ENCODE results near the gene OR13C9.
"Not testable (repeated sequence)": the region's sequence is repeated elsewhere in the genome, so short reads cannot be mapped to it uniquely, and the experiment has no call there.

OR13C9 gene, protein sequence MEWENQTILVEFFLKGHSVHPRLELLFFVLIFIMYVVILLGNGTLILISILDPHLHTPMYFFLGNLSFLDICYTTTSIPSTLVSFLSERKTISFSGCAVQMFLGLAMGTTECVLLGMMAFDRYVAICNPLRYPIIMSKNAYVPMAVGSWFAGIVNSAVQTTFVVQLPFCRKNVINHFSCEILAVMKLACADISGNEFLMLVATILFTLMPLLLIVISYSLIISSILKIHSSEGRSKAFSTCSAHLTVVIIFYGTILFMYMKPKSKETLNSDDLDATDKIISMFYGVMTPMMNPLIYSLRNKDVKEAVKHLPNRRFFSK

DNA sequence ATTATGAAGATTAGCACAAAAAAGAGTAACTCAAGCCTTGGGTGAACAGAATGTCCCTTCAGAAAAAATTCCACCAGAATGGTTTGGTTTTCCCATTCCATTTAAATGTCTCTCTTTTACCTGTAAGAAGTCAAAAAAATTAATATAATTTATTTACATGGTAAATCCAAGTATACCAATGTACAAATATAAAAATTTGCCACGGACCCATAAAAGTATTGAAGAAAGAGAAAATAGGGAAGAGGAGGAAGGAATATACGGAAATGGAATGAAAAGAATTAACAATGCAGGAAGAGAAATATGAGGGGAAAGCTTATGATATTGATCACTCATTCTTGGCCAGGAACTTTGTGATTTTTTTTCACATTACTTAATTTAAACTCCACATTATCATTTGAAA lies at the start of gene OR13C9:
TSS of gene OR13C9 (minus strand) at position 101 of the 400 bp plus-strand sequence. CDS start at position 101, 0 bp downstream.
- Histone ChIP-seq H3K27me3 (ENCODE audit: control insufficient read depth in 2 of 2, insufficient read depth in 2 of 2, low read length in 2 of 2) (no peaks in the 10 kb centered on the region), H3K9ac (ENCODE audit: low read depth in 1 of 2, low read length in 2 of 2) (no peak within 1 kb of the TSS), H3K27ac (ENCODE audit: low read depth in 2 of 2, low read length in 2 of 2) (no peak within 1 kb of the TSS), H3K9me3 (ENCODE audit: control insufficient read depth in 2 of 2, low read length in 2 of 2) (no peaks in the 10 kb centered on the region), H3K4me3 (ENCODE audit: low read length in 2 of 2) (no peak within 1 kb of the TSS), H3K4me1 (ENCODE audit: control insufficient read depth in 2 of 2, insufficient read depth in 2 of 2, low read length in 2 of 2) (no peaks in the 10 kb centered on the region), H3K36me3 (ENCODE audit: control insufficient read depth in 2 of 2, insufficient read depth in 2 of 2, low read length in 2 of 2) (no peaks in the 10 kb centered on the region)

DNA sequence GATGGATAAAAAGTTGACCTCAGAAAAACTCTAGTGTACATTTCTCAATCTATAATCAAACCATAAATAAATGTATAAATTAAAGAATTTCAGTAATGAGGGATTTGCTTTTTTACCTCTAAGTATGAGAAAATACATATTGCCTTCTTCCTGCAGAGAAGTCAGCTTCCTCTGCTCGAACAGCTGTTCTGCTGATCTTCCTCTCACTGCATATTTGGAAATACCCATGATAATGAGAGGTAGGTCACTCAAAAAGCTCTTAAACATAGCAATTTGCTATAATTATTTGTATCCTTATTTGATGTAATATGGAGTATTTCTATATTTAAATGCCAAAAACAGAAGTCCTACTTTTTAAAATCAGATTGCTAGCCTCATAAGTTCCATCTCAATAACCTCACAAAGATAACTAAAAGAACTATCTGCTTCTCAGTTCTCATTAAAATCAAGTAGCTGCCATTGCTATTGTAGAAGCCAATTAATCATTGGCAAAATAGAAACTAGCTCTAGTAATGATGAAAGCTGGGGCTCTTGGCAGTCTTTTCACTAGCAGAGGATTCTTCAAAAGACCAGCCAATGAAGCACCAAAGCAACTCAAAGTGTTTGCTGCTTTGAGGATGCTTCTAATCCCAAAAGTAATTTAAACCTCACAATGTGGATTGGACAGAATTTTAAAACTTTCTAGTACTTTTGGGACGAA lies 40.6 kb upstream of the OR13C9 start:
- no peak overlapping the region for H3K4me3 ChIP-seq (ENCODE audit: low read length in 2 of 2)
- H3K4me1 ChIP-seq (ENCODE audit: control insufficient read depth in 2 of 2, insufficient read depth in 2 of 2, low read length in 2 of 2), result no peaks in the 10 kb centered on the region
- H3K9me3 ChIP-seq (ENCODE audit: control insufficient read depth in 2 of 2, low read length in 2 of 2), result no peaks in the 10 kb centered on the region
- H3K27ac ChIP-seq (ENCODE audit: low read depth in 2 of 2, low read length in 2 of 2), result no peak overlapping the region
- H3K36me3 ChIP-seq (ENCODE audit: control insufficient read depth in 2 of 2, insufficient read depth in 2 of 2, low read length in 2 of 2), result no peaks in the 10 kb centered on the region
- H3K9ac ChIP-seq (ENCODE audit: low read depth in 1 of 2, low read length in 2 of 2), result no peak overlapping the region
- no peaks in the 10 kb centered on the region for H3K27me3 ChIP-seq (ENCODE audit: control insufficient read depth in 2 of 2, insufficient read depth in 2 of 2, low read length in 2 of 2)

DNA sequence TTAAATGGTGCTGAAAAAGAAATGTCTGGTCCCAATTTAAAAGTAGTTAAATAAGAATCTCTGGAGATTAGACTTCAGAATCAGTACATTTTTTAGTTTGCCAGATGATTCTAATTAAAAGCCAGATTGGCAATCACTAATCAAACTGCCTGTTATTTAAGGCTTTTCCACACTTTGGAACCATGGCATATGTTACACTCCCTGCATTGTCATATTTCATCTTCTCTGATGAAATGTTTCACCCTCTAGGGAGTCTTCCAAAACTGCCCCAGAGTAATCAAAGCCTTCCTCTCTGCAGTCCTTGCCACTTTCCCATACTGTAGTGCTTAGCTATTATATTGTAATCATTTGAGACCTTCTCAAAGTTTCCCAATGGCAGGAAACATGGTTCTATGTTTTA lies 17.5 kb upstream of the OR13C9 start:
- no peak overlapping the region for H3K27ac ChIP-seq (ENCODE audit: low read depth in 2 of 2, low read length in 2 of 2)
- peaks cover 0 to 4% of the 10 kb centered on the region in 2 donors for H3K9me3 ChIP-seq (ENCODE audit: control insufficient read depth in 2 of 2, low read length in 2 of 2)
- no peak overlapping the region for H3K4me3 ChIP-seq (ENCODE audit: low read length in 2 of 2)
- no peaks in the 10 kb centered on the region for H3K27me3 ChIP-seq (ENCODE audit: control insufficient read depth in 2 of 2, insufficient read depth in 2 of 2, low read length in 2 of 2)
- no peaks in the 10 kb centered on the region for H3K36me3 ChIP-seq (ENCODE audit: control insufficient read depth in 2 of 2, insufficient read depth in 2 of 2, low read length in 2 of 2)
- no peak overlapping the region for H3K9ac ChIP-seq (ENCODE audit: low read depth in 1 of 2, low read length in 2 of 2)
- H3K4me1 ChIP-seq (ENCODE audit: control insufficient read depth in 2 of 2, insufficient read depth in 2 of 2, low read length in 2 of 2), result no peaks in the 10 kb centered on the region

DNA sequence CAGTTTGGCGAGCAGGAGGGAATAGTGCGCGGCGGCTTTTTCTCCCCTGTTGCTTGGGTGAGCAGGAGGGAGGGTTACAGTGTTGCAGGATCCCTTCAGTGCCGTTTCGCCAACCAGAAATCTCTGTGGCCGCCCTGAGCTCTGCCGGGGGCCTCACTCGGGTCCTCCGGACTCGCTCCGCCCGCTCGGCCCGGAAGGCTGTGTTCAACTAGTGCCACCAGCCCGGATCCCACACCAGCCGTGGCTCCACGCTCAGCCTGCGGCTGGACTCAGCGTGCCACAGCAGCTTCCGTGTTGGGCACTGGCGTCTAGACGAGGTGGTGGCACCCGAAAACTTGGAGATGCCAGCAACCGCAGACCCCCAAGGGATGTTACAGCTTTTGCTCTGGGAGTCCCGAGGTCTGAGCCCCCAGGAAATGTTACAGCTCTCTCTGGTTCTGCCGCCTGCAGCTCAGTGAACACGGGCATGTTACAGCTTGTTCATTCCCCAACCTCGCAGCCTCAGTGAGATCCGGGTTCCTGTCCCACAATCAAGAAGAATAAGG lies 16.0 kb upstream of the OR13C9 start:
- Histone ChIP-seq H3K9me3 (ENCODE audit: control insufficient read depth in 2 of 2, low read length in 2 of 2) (peaks cover 0 to 4% of the 10 kb centered on the region in 2 donors), H3K4me1 (ENCODE audit: control insufficient read depth in 2 of 2, insufficient read depth in 2 of 2, low read length in 2 of 2) (no peaks in the 10 kb centered on the region), H3K4me3 (ENCODE audit: low read length in 2 of 2) (no peak overlapping the region), H3K27ac (ENCODE audit: low read depth in 2 of 2, low read length in 2 of 2) (no peak overlapping the region), H3K9ac (ENCODE audit: low read depth in 1 of 2, low read length in 2 of 2) (no peak overlapping the region), H3K36me3 (ENCODE audit: control insufficient read depth in 2 of 2, insufficient read depth in 2 of 2, low read length in 2 of 2) (no peaks in the 10 kb centered on the region), H3K27me3 (ENCODE audit: control insufficient read depth in 2 of 2, insufficient read depth in 2 of 2, low read length in 2 of 2) (no peaks in the 10 kb centered on the region)

DNA sequence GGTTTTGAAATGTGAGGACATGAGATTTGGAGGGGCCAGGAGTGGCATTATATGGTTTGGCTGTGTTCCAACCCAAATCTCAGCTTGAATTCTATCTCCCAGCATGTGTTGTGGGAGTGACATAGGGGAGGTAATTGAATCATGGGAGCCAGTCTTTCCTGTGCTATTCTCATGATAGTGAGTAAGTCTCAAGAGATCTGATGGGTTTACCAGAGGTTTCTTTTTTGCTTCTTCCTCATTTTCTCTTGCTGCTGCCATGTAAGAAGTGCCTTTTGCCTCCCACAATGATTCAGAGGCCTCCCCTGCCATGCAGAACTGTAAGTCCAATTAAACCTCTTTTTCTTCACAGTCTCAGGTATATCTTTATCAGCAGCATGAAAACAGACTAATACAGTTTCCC lies 8.0 kb upstream of the OR13C9 start:
- H3K4me1 ChIP-seq (ENCODE audit: control insufficient read depth in 2 of 2, insufficient read depth in 2 of 2, low read length in 2 of 2); H3K9ac ChIP-seq (ENCODE audit: low read depth in 1 of 2, low read length in 2 of 2); H3K27me3 ChIP-seq (ENCODE audit: control insufficient read depth in 2 of 2, insufficient read depth in 2 of 2, low read length in 2 of 2); H3K9me3 ChIP-seq (ENCODE audit: control insufficient read depth in 2 of 2, low read length in 2 of 2); H3K36me3 ChIP-seq (ENCODE audit: control insufficient read depth in 2 of 2, insufficient read depth in 2 of 2, low read length in 2 of 2); H3K4me3 ChIP-seq (ENCODE audit: low read length in 2 of 2); H3K27ac ChIP-seq (ENCODE audit: low read depth in 2 of 2, low read length in 2 of 2): not testable (repeated sequence)

DNA sequence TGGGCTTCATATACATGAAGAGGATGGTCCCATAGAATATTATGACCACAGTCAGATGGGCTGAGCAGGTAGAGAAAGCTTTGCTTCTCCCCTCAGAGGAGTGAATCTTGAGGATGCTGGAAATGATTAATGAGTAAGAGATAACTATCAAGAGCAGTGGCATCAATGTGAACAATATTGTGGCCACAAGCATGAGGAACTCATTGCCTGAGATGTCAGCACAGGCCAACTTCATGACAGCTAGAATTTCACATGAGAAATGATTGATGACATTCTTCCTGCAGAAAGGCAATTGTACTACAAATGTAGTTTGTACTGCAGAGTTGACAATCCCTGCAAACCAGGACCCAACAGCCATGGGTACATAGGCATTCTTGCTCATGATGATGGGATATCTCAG lies 586 bp downstream of the OR13C9 start:
- Histone ChIP-seq H3K27ac (ENCODE audit: low read depth in 2 of 2, low read length in 2 of 2) (no peak overlapping the region), H3K9ac (ENCODE audit: low read depth in 1 of 2, low read length in 2 of 2) (no peak overlapping the region), H3K27me3 (ENCODE audit: control insufficient read depth in 2 of 2, insufficient read depth in 2 of 2, low read length in 2 of 2) (no peaks in the 10 kb centered on the region), H3K9me3 (ENCODE audit: control insufficient read depth in 2 of 2, low read length in 2 of 2) (no peaks in the 10 kb centered on the region), H3K4me1 (ENCODE audit: control insufficient read depth in 2 of 2, insufficient read depth in 2 of 2, low read length in 2 of 2) (no peaks in the 10 kb centered on the region), H3K36me3 (ENCODE audit: control insufficient read depth in 2 of 2, insufficient read depth in 2 of 2, low read length in 2 of 2) (no peaks in the 10 kb centered on the region), H3K4me3 (ENCODE audit: low read length in 2 of 2) (no peak overlapping the region)

DNA sequence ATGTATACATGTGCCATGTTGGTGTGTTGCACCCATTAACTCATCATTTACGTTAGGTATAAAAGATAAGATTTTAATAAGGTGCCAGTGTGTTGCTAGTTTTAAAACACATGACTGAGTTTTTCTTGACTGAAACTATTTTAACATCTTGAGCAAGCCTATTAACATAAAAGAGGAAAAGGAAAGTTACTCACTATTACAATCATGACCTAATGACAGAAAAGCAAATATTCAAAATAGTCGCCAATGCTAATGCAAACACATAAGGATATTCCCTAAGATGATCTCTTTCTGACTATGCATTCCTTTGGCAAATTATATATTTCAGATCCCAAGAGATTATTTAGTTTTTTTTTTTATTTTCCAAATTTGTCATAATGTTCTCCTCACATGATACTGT lies 6.8 kb downstream of the OR13C9 start:
- no peaks in the 10 kb centered on the region for H3K4me1 ChIP-seq (ENCODE audit: control insufficient read depth in 2 of 2, insufficient read depth in 2 of 2, low read length in 2 of 2)
- H3K9me3 ChIP-seq (ENCODE audit: control insufficient read depth in 2 of 2, low read length in 2 of 2), result no peaks in the 10 kb centered on the region
- no peak overlapping the region for H3K27ac ChIP-seq (ENCODE audit: low read depth in 2 of 2, low read length in 2 of 2)
- no peak overlapping the region for H3K4me3 ChIP-seq (ENCODE audit: low read length in 2 of 2)
- no peaks in the 10 kb centered on the region for H3K36me3 ChIP-seq (ENCODE audit: control insufficient read depth in 2 of 2, insufficient read depth in 2 of 2, low read length in 2 of 2)
- no peaks in the 10 kb centered on the region for H3K27me3 ChIP-seq (ENCODE audit: control insufficient read depth in 2 of 2, insufficient read depth in 2 of 2, low read length in 2 of 2)
- no peak overlapping the region for H3K9ac ChIP-seq (ENCODE audit: low read depth in 1 of 2, low read length in 2 of 2)

DNA sequence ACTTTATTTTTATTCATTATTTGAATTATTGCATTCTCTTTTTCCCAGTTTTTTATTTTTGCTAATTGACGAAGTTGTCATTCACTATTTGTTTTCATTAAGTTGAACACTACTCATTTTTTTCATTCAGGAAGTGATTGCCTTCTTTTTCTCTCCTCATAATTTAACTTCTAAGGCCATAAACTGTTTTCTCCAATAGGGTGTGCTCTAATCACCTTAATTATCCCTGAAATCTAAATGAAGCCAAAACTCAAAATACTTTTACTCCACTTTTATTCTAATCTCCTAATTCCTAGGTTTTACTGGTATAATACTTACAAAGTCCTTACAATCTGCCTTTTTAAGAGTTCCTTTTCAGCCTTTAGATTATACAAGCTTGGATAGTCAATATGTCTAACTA lies 9.7 kb downstream of the OR13C9 start:
- no peak overlapping the region for H3K9ac ChIP-seq (ENCODE audit: low read depth in 1 of 2, low read length in 2 of 2)
- H3K9me3 ChIP-seq (ENCODE audit: control insufficient read depth in 2 of 2, low read length in 2 of 2), result no peaks in the 10 kb centered on the region
- H3K36me3 ChIP-seq (ENCODE audit: control insufficient read depth in 2 of 2, insufficient read depth in 2 of 2, low read length in 2 of 2), result no peaks in the 10 kb centered on the region
- no peak overlapping the region for H3K4me3 ChIP-seq (ENCODE audit: low read length in 2 of 2)
- no peaks in the 10 kb centered on the region for H3K27me3 ChIP-seq (ENCODE audit: control insufficient read depth in 2 of 2, insufficient read depth in 2 of 2, low read length in 2 of 2)
- no peaks in the 10 kb centered on the region for H3K4me1 ChIP-seq (ENCODE audit: control insufficient read depth in 2 of 2, insufficient read depth in 2 of 2, low read length in 2 of 2)
- no peak overlapping the region for H3K27ac ChIP-seq (ENCODE audit: low read depth in 2 of 2, low read length in 2 of 2)

DNA sequence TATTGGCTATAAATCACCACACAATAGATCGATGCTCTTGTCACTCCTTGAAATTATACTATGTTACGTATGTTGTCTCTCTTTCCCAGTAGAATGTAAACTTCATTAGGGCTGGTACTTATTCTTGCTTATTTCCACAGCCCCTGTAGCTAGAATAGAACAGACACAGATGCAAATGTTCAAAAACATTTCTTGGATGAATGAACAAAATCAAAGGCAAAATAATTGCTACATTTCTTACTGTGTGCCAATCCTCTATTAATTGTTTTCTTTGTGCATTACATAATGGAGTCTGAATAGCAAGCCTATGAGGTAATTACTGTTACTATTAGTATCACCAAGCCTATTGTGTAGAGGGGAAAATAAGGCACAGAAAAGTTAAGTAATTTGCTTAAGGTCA lies 11.9 kb downstream of the OR13C9 start:
- no peaks in the 10 kb centered on the region for H3K36me3 ChIP-seq (ENCODE audit: control insufficient read depth in 2 of 2, insufficient read depth in 2 of 2, low read length in 2 of 2)
- H3K27me3 ChIP-seq (ENCODE audit: control insufficient read depth in 2 of 2, insufficient read depth in 2 of 2, low read length in 2 of 2), result no peaks in the 10 kb centered on the region
- no peaks in the 10 kb centered on the region for H3K4me1 ChIP-seq (ENCODE audit: control insufficient read depth in 2 of 2, insufficient read depth in 2 of 2, low read length in 2 of 2)
- H3K27ac ChIP-seq (ENCODE audit: low read depth in 2 of 2, low read length in 2 of 2), result no peak overlapping the region
- no peak overlapping the region for H3K9ac ChIP-seq (ENCODE audit: low read depth in 1 of 2, low read length in 2 of 2)
- H3K4me3 ChIP-seq (ENCODE audit: low read length in 2 of 2), result no peak overlapping the region
- H3K9me3 ChIP-seq (ENCODE audit: control insufficient read depth in 2 of 2, low read length in 2 of 2), result no peaks in the 10 kb centered on the region

DNA sequence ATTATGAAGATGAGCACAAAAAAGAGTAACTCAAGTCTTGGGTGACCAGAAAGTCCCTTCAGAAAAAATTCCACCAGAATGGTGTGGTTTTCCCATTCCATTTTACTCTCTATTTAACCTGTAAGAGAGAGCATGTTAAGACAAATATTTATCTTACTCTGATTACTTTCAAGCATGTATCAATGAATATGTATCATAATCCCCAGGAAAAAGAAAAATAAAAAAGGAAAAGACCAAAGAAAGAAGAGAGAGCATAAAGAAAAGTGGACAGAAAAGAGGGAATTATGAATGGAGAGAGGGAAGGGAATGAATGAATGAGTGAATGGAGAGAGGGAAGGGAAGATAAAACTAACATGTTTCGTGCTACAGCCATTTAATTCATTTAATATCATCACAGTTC lies 12.5 kb downstream of the OR13C9 start, which contains the start of gene OR13C2:
TSS of gene OR13C2 (minus strand) at position 101 of the 400 bp plus-strand sequence. CDS start at position 101, 0 bp downstream.
- H3K27ac ChIP-seq (ENCODE audit: low read depth in 2 of 2, low read length in 2 of 2); H3K4me1 ChIP-seq (ENCODE audit: control insufficient read depth in 2 of 2, insufficient read depth in 2 of 2, low read length in 2 of 2); H3K9ac ChIP-seq (ENCODE audit: low read depth in 1 of 2, low read length in 2 of 2); H3K4me3 ChIP-seq (ENCODE audit: low read length in 2 of 2); H3K9me3 ChIP-seq (ENCODE audit: control insufficient read depth in 2 of 2, low read length in 2 of 2); H3K27me3 ChIP-seq (ENCODE audit: control insufficient read depth in 2 of 2, insufficient read depth in 2 of 2, low read length in 2 of 2); H3K36me3 ChIP-seq (ENCODE audit: control insufficient read depth in 2 of 2, insufficient read depth in 2 of 2, low read length in 2 of 2): not testable (repeated sequence)
